ENCODE results near the gene MTMR1.

MTMR1 gene

GRCh38 chrX:150775569-150776350, 82.6 kb downstream of the MTMR1 start:
- H3K4me3 ChIP-seq (ENCODE audit: low read length) = no peak overlapping the region
- no peaks in the 10 kb centered on the region for H3K9me2 ChIP-seq (replicated peaks; ENCODE audit: control insufficient read depth, low read length)
- H3K36me3 ChIP-seq (ENCODE audit: control insufficient read depth, low read length) = no peaks in the 10 kb centered on the region
- no peaks in the 10 kb centered on the region for H3K79me2 ChIP-seq (ENCODE audit: control insufficient read depth, low read length)
- no peak for TF ChIP-seq EZH2phosphoT487 (IDR thresholded peaks at IDR 0.05; ENCODE audit: borderline replicate concordance, low read length)
- no peak for TF ChIP-seq CTCF (IDR thresholded peaks at IDR 0.05; ENCODE audit: low read depth, low read length, poor library complexity, severe bottlenecking)
- no peaks in the 10 kb centered on the region for H3F3A ChIP-seq (ENCODE audit: control insufficient read depth, insufficient read depth)
- H4K20me1 ChIP-seq (ENCODE audit: control insufficient read depth, insufficient read depth, low read depth, low read length) = no peaks in the 10 kb centered on the region
- H3K9me3 ChIP-seq (ENCODE audit: control insufficient read depth, insufficient read depth, low read length) = no peaks in the 10 kb centered on the region
- H3K27ac ChIP-seq (ENCODE audit: low read depth, low read length) = no peak overlapping the region
- H3K27me3 ChIP-seq (ENCODE audit: control insufficient read depth, low read length) = no peaks in the 10 kb centered on the region
- no peaks in the 10 kb centered on the region for H3K4me1 ChIP-seq (ENCODE audit: control insufficient read depth, low read length)
- H3K4me2 ChIP-seq (ENCODE audit: low read length) = no peak overlapping the region

- H4K20me1 ChIP-seq (ENCODE audit: control insufficient read depth, insufficient read depth, low read depth, low read length) = no peaks in the 10 kb centered on the region
- H3K27ac ChIP-seq (ENCODE audit: low read depth, low read length) = no peak overlapping the region
- no peaks in the 10 kb centered on the region for H3K27me3 ChIP-seq (ENCODE audit: control insufficient read depth, low read length)
- no peaks in the 10 kb centered on the region for H3K9me3 ChIP-seq (ENCODE audit: control insufficient read depth, insufficient read depth, low read length)
- H3K79me2 ChIP-seq (ENCODE audit: control insufficient read depth, low read length) = no peaks in the 10 kb centered on the region
- H3F3A ChIP-seq (ENCODE audit: control insufficient read depth, insufficient read depth) = no peaks in the 10 kb centered on the region
- H3K36me3 ChIP-seq (ENCODE audit: control insufficient read depth, low read length) = no peaks in the 10 kb centered on the region
- H3K9me2 ChIP-seq (replicated peaks; ENCODE audit: control insufficient read depth, low read length) = no peaks in the 10 kb centered on the region
- H3K4me3 ChIP-seq (ENCODE audit: low read length) = no peak overlapping the region
- TF ChIP-seq CTCF (IDR thresholded peaks at IDR 0.05; ENCODE audit: low read depth, low read length, poor library complexity, severe bottlenecking) = no peak
- H3K4me2 ChIP-seq (ENCODE audit: low read length) = no peak overlapping the region
- H3K4me1 ChIP-seq (ENCODE audit: control insufficient read depth, low read length) = no peaks in the 10 kb centered on the region
Observed at GRCh38 chrX:150777328-150777992, 84.3 kb downstream of the MTMR1 start.

- no peaks in the 10 kb centered on the region for H3K27me3 ChIP-seq (ENCODE audit: control insufficient read depth, low read length)
- H3K79me2 ChIP-seq (ENCODE audit: control insufficient read depth, low read length) = no peaks in the 10 kb centered on the region
- no peaks in the 10 kb centered on the region for H4K20me1 ChIP-seq (ENCODE audit: control insufficient read depth, insufficient read depth, low read depth, low read length)
- no peak overlapping the region for H3K27ac ChIP-seq (ENCODE audit: low read depth, low read length)
- no peaks in the 10 kb centered on the region for H3K9me2 ChIP-seq (replicated peaks; ENCODE audit: control insufficient read depth, low read length)
- no peak overlapping the region for H3K4me2 ChIP-seq (ENCODE audit: low read length)
- no peaks in the 10 kb centered on the region for H3K36me3 ChIP-seq (ENCODE audit: control insufficient read depth, low read length)
- H3K4me1 ChIP-seq (ENCODE audit: control insufficient read depth, low read length) = no peaks in the 10 kb centered on the region
- no peak overlapping the region for H3K4me3 ChIP-seq (ENCODE audit: low read length)
- no peaks in the 10 kb centered on the region for H3F3A ChIP-seq (ENCODE audit: control insufficient read depth, insufficient read depth)
- TF ChIP-seq CTCF (IDR thresholded peaks at IDR 0.05; ENCODE audit: low read depth, low read length, poor library complexity, severe bottlenecking) (no peak), EZH2phosphoT487 (IDR thresholded peaks at IDR 0.05; ENCODE audit: borderline replicate concordance, low read length) (no peak)
- H3K9me3 ChIP-seq (ENCODE audit: control insufficient read depth, insufficient read depth, low read length) = no peaks in the 10 kb centered on the region
Observed at GRCh38 chrX:150779385-150779784, 86.2 kb downstream of the MTMR1 start.
